ENCODE data around the gene KLHDC4. TPM values are rescaled to one million over a fixed set of nuclear protein-coding genes. Genes with fewer than 3 reads are reported as not detected.
"Not testable (repeated sequence)": the region's sequence is repeated elsewhere in the genome, so short reads cannot be mapped to it uniquely, and the experiment has no call there.

KLHDC4 gene
- total RNA-seq, 6 experiments from 2014 or later = 18.4 to 23.7 (median 21.7) TPM

DNA sequence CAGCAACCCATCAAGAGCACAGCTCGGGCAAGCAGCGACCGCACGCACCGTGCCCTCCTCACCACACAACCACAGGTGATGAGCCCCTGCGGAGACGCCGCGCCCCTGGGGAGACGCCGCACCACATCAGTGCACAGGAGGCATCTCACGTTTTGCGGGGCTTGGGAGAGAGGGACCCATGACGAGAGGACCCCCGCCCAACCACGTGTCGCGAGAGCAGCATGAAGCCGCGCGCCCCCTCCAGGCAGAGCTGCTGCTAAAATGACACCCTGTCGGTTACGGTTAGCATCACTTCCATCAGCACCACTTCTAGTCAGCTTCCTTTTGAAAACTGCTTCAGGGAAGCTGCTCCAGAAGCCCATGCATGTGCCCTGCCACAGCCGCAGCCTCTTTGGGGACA lies 45.3 kb downstream of the KLHDC4 start:
- Mint-ChIP-seq H3K9me3 (no peaks in the 10 kb centered on the region), H3K27ac (no peak overlapping the region), H3K27me3 (ENCODE audit: insufficient read depth) (peaks cover 2% of the 10 kb centered on the region; the same call in 1 of the 2 replicates), H3K4me3 (no peak overlapping the region), H3K4me1 (ENCODE audit: low read depth) (peaks cover 9% of the 10 kb centered on the region), H3K36me3 (ENCODE audit: low read depth) (peaks cover 31% of the 10 kb centered on the region)
- TF ChIP-seq, protein P1, sequence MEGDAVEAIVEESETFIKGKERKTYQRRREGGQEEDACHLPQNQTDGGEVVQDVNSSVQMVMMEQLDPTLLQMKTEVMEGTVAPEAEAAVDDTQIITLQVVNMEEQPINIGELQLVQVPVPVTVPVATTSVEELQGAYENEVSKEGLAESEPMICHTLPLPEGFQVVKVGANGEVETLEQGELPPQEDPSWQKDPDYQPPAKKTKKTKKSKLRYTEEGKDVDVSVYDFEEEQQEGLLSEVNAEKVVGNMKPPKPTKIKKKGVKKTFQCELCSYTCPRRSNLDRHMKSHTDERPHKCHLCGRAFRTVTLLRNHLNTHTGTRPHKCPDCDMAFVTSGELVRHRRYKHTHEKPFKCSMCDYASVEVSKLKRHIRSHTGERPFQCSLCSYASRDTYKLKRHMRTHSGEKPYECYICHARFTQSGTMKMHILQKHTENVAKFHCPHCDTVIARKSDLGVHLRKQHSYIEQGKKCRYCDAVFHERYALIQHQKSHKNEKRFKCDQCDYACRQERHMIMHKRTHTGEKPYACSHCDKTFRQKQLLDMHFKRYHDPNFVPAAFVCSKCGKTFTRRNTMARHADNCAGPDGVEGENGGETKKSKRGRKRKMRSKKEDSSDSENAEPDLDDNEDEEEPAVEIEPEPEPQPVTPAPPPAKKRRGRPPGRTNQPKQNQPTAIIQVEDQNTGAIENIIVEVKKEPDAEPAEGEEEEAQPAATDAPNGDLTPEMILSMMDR (IDR thresholded peaks at IDR 0.05) = no peak
- DNase-seq = no peak

DNA sequence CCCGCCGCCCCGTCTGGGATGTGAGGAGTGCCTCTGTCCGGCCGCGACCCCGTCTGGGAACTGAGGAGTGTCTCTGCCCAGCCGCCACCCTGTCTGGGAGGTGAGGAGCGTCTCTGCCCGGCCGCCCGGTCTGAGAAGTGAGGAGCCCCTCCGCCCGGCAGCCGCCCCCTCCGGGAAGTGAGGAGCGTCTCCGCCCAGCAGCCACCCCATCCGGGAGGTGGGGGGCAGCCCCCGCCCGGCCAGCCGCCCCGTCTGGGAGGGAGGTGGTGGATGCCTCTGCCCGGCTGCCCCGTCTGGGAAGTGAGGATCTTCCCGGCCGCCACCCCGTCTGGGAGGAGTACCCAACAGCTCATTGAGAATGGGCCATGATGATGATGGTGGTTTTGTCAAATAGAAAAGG lies 47.0 kb downstream of the KLHDC4 start:
- Mint-ChIP-seq H3K4me1 (ENCODE audit: low read depth) (peaks cover 12% of the 10 kb centered on the region), H3K36me3 (ENCODE audit: low read depth) (peaks cover 23% of the 10 kb centered on the region)
- H3K9me3 Mint-ChIP-seq; H3K27ac Mint-ChIP-seq; DNase-seq; H3K4me3 Mint-ChIP-seq; H3K27me3 Mint-ChIP-seq (ENCODE audit: insufficient read depth): not testable (repeated sequence)

DNA sequence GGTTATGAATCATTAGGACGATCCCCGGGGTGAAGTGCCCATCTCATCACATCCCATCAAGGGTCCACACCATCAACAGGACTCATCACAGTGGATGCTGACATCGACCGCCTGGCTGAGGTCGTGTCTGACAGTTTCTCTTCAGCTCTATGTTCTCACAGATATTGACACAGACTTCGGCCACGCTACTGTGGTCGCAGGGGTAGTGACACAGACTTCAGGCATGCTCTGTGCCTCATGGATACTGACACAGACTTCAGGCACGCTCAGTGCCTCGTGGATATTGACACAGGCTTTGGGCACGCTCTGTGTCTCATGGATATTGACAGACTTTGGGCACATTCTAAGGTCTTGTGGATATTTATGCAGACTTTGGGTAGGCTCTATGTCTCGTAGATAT lies 50.1 kb downstream of the KLHDC4 start:
- H3K36me3 Mint-ChIP-seq (ENCODE audit: low read depth) = peaks cover 12% of the 10 kb centered on the region
- H3K4me3 Mint-ChIP-seq = no peak overlapping the region; the same call in 1 of the 2 replicates
- H3K27ac Mint-ChIP-seq = peak overlapping the region; percentile 81
- no peak for DNase-seq
- H3K27me3 Mint-ChIP-seq (ENCODE audit: insufficient read depth) = peaks cover 2% of the 10 kb centered on the region; the same call in 1 of the 2 replicates
- H3K9me3 Mint-ChIP-seq = no peaks in the 10 kb centered on the region
- H3K4me1 Mint-ChIP-seq (ENCODE audit: low read depth) = peaks cover 8% of the 10 kb centered on the region; the same call in 1 of the 2 replicates
- TF ChIP-seq, protein P1 (IDR thresholded peaks at IDR 0.05) = no peak

DNA sequence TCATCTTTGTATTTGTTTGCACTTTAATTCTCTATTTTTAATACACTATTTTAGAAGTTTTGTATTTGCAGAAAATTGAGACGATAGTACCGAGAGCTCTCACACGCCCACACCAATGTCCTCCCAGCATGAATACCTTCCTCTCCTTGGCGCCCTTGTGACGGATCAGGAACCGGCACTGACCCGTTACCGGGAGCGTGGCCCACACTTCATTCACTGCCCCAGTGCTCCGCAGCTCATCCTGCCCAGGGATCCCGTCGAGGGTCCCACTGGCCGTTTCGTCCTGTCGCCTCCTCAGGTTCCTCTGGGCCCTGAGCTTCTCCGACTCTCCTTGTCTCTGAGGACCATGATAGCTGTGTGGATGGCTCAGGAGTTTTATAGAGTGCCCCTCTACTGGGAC lies 50.6 kb downstream of the KLHDC4 start:
- no peak for DNase-seq
- peaks cover 8% of the 10 kb centered on the region; the same call in 1 of the 2 replicates for H3K4me1 Mint-ChIP-seq (ENCODE audit: low read depth)
- H3K4me3 Mint-ChIP-seq = no peak overlapping the region; the same call in 1 of the 2 replicates
- H3K36me3 Mint-ChIP-seq (ENCODE audit: low read depth) = peaks cover 12% of the 10 kb centered on the region
- H3K27ac Mint-ChIP-seq = peak overlapping the region; percentile 81
- peaks cover 2% of the 10 kb centered on the region; the same call in 1 of the 2 replicates for H3K27me3 Mint-ChIP-seq (ENCODE audit: insufficient read depth)
- TF ChIP-seq, protein P1 (IDR thresholded peaks at IDR 0.05) = no peak
- no peaks in the 10 kb centered on the region for H3K9me3 Mint-ChIP-seq

DNA sequence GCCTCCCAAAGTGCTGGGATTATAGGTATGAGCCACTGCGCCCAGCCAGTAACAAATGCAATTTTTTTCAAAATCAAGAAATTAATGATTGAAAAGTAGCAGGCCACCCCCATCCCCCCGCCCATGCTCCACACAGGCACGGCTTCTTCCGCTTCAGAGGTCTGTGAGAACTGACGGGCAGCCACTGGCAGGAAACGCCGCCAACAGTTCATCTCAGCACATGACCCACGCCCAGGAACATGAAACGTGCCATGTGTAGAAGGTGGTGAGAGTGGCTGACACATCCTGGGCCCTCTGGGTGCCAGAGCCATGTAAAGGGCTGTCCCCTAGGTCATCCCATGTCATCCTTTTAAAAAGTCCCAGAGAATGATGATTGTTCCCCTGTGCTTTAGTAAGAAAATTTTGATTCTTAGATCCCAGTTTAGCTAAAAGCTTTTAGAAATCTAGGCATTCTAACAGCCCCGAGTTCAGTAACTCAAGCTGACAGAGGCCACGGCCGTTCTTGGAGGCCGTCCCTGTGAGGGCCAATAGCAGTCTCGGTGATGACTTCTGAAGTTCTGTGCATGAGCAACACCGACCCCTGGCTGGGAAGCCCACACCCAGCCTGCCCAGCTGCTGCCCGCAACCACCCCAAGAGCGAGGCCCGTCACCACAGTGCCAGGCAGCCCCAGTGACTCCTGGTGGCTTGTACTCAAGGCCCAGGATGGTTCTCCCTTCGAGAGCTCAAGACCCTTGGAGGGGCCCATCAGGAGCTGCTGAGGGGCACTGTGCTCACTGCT lies 52.1 kb downstream of the KLHDC4 start:
- peaks cover 12% of the 10 kb centered on the region for H3K36me3 Mint-ChIP-seq (ENCODE audit: low read depth)
- H3K27me3 Mint-ChIP-seq (ENCODE audit: insufficient read depth) = peaks cover 2% of the 10 kb centered on the region; the same call in 1 of the 2 replicates
- DNase-seq = no peak
- no peaks in the 10 kb centered on the region for H3K9me3 Mint-ChIP-seq
- H3K27ac Mint-ChIP-seq = no peak overlapping the region
- no peak overlapping the region for H3K4me3 Mint-ChIP-seq
- H3K4me1 Mint-ChIP-seq (ENCODE audit: low read depth) = peaks cover 8% of the 10 kb centered on the region; the same call in 1 of the 2 replicates
- TF ChIP-seq, protein P1 (IDR thresholded peaks at IDR 0.05) = no peak

DNA sequence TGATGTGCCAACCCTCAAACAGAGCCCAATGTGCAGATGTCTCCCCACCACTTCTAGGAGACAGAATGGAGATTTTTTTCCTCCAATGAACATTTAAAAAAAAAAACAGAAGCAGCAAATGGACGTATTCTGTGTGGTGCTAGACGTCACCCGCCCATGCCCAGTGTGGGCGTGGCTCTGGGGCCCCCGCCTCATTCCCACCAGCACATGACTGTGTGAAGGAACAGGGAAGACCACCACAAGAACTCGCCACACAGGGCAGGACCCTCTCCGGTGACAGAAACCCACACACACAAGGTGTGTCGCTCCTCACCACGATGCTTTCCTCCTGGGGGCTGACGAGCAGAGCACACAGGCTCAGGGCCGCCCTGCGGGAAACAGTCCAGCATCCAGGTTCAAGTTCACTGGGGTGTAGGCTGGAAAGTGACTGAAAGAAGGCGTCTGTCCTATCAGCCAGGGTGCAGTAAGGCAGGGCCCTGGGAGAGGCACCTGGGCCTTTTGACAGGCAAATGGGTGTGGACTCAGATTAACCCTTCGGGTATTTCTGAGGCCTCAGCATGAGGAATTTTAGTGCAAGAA lies 53.5 kb downstream of the KLHDC4 start:
- H3K9me3 Mint-ChIP-seq = no peaks in the 10 kb centered on the region
- H3K4me3 Mint-ChIP-seq = no peak overlapping the region
- peaks cover 2% of the 10 kb centered on the region; the same call in 1 of the 2 replicates for H3K27me3 Mint-ChIP-seq (ENCODE audit: insufficient read depth)
- H3K36me3 Mint-ChIP-seq (ENCODE audit: low read depth) = peaks cover 6% of the 10 kb centered on the region
- peaks cover 8% of the 10 kb centered on the region; the same call in 1 of the 2 replicates for H3K4me1 Mint-ChIP-seq (ENCODE audit: low read depth)
- no peak for DNase-seq
- TF ChIP-seq, protein P1 (IDR thresholded peaks at IDR 0.05) = no peak
- no peak overlapping the region for H3K27ac Mint-ChIP-seq

Measured in HFFc6 (cell line).